Keratinocyte (primary cell): ENCODE data around the gene ID1. TPM values are rescaled to one million over a fixed set of nuclear protein-coding genes. Genes with fewer than 3 reads are reported as not detected.
"Not testable (repeated sequence)": the region's sequence is repeated elsewhere in the genome, so short reads cannot be mapped to it uniquely, and the experiment has no call there.

Source experiments
- DNase-seq: peaks from one replicate; pipeline ENCODE4 v3.0.0-alpha.2; 2011; ENCODE audit warnings: low read depth, missing footprints, low spot score
- FAIRE-seq: peaks from 2 replicates; lab custom pipeline; 2011; peaks lifted over from hg19 to GRCh38; lab: Jason Lieb, UNC
- H2AFZ ChIP-seq: 2 replicates; pipeline ENCODE4 v1.6.0; 2012; ENCODE audit warnings: low read length, control low read depth, inconsistent platforms; ENCODE audit not compliant: control insufficient read depth
- H3K27ac ChIP-seq: 2 replicates; pipeline ENCODE4 v1.5.1; 2011; ENCODE audit warnings: low read length; ENCODE audit not compliant: control insufficient read depth, insufficient read depth
- H3K27me3 ChIP-seq: 3 replicates; pipeline ENCODE4 v1.6.0; 2011; ENCODE audit warnings: low read length; ENCODE audit not compliant: control insufficient read depth, insufficient read depth; ENCODE audit errors: extremely low read depth
- H3K36me3 ChIP-seq, 2 experiments: 2 replicates in 1 of 2; 3 replicates in 1 of 2; pipeline ENCODE4 v1.5.1; 2011; ENCODE audit warnings: low read length in 2 of 2, mild to moderate bottlenecking in 1 of 2; ENCODE audit not compliant: control insufficient read depth in 2 of 2, insufficient read depth in 2 of 2; ENCODE audit errors: extremely low read depth in 1 of 2
- H3K4me1 ChIP-seq: 3 replicates; pipeline ENCODE4 v1.5.1; 2011; ENCODE audit warnings: low read length; ENCODE audit not compliant: control insufficient read depth, insufficient read depth; ENCODE audit errors: extremely low read depth
- H3K4me2 ChIP-seq: 3 replicates; pipeline ENCODE4 v1.6.0; 2011; ENCODE audit warnings: low read depth, low read length; ENCODE audit not compliant: control insufficient read depth, insufficient read depth; ENCODE audit errors: extremely low read depth
- H3K4me3 ChIP-seq, 3 experiments: fragments of 200-600 bp in 1 of 3; sonication (generic) in 1 of 3; 2 replicates in 2 of 3; 3 replicates in 1 of 3; pipeline ENCODE4 v1.5.1; 2011 to 2016; ENCODE audit warnings: low read length in 3 of 3, mild to moderate bottlenecking in 3 of 3, control low read depth in 2 of 3, inconsistent platforms in 1 of 3, low read depth in 1 of 3, mixed read lengths in 1 of 3, mixed run types in 1 of 3, moderate library complexity in 1 of 3; ENCODE audit not compliant: control insufficient read depth in 2 of 3, insufficient read depth in 2 of 3; ENCODE audit errors: extremely low read depth in 1 of 3
- H3K79me2 ChIP-seq: 2 replicates; pipeline ENCODE4 v1.6.0; 2012; ENCODE audit warnings: low read length; ENCODE audit not compliant: control insufficient read depth, insufficient read depth
- H3K9ac ChIP-seq: 3 replicates; pipeline ENCODE4 v1.6.0; 2011; ENCODE audit warnings: low read length; ENCODE audit not compliant: control insufficient read depth, insufficient read depth; ENCODE audit errors: extremely low read depth
- H3K9me1 ChIP-seq: 3 replicates; pipeline ENCODE4 v1.6.0; 2011; ENCODE audit warnings: low read length; ENCODE audit not compliant: control insufficient read depth, insufficient read depth; ENCODE audit errors: extremely low read depth
- H3K9me3 ChIP-seq: 2 replicates; pipeline ENCODE4 v1.5.1; 2012; ENCODE audit warnings: low read depth, low read length; ENCODE audit not compliant: control insufficient read depth
- H4K20me1 ChIP-seq: 3 replicates; pipeline ENCODE4 v1.6.0; 2011; ENCODE audit warnings: low read length; ENCODE audit not compliant: control insufficient read depth, insufficient read depth; ENCODE audit errors: extremely low read depth
- CTCF ChIP-seq, 3 experiments: IDR thresholded peaks in 1 of 3; conservative IDR thresholded peaks in 1 of 3; optimal IDR thresholded peaks in 1 of 3; 2 replicates in 2 of 3; 3 replicates in 1 of 3; pipeline versions ENCODE3 to v1.5.1; 2011; ENCODE audit warnings: low read length in 3 of 3, mild to moderate bottlenecking in 3 of 3, moderate library complexity in 2 of 3, control low read depth in 1 of 3, inconsistent platforms in 1 of 3; ENCODE audit not compliant: insufficient read depth in 2 of 3; ENCODE audit errors: extremely low read depth in 1 of 3
- EZH2 ChIP-seq: IDR thresholded peaks from one replicate; pipeline ENCODE4 v1.6.1; 2012; ENCODE audit warnings: inconsistent platforms, mild to moderate bottlenecking, low read length, moderate library complexity
- dilution Hi-C: fragments of 300-500 bp; cut with MboI; formaldehyde crosslinking; loops from one replicate; pipeline ENCODE4 v1.7.0; 2020; ENCODE audit warnings: low sequenced_read_pairs; ENCODE audit not compliant: extremely low pct_ligation_motif_present
- polyA plus RNA-seq, 5 experiments: library from polyadenylated mRNA; depleted of rRNA in 3 of 5; stranded (reverse) in 3 of 5; stranded (forward) in 1 of 5; unstranded in 1 of 5; fragments of >200 nt; gene quantifications; 1 replicate in 1 of 5; 2 replicates in 3 of 5; 3 replicates in 1 of 5; pipeline versions ENCODE4 v1.2.1 to v1.2.3, GENCODE V29; 2011 to 2012; ENCODE audit warnings: missing spikeins in 2 of 5, low read depth in 1 of 5, low replicate concordance in 1 of 5

ID1 gene
- polyA plus RNA-seq, 1 donor (not counting 4 experiments of a cell fraction or from before 2014, with no cell fraction given) = 24.4 TPM

- FAIRE-seq (no peak), DNase-seq (peak; percentile 92)
- H3K79me2 ChIP-seq = no peaks in the 10 kb centered on the region
- H2AFZ ChIP-seq = peak overlapping the region; percentile 65
- H3K4me2 ChIP-seq = peak overlapping the region; percentile 77
- dilution Hi-C loops = no loop called here
- no peaks in the 10 kb centered on the region for H3K27me3 ChIP-seq
- H3K4me3 ChIP-seq = peak overlapping the region; percentile 49 to 76 (median 52)
- no peaks in the 10 kb centered on the region for H3K9me3 ChIP-seq
- H3K9ac ChIP-seq = peak overlapping the region; percentile 75
- no peak for TF ChIP-seq EZH2
- peaks cover 22% of the 10 kb centered on the region for H3K4me1 ChIP-seq
- H4K20me1 ChIP-seq = no peaks in the 10 kb centered on the region
- no peaks in the 10 kb centered on the region for H3K9me1 ChIP-seq
- peaks cover 1 to 7% of the 10 kb centered on the region in 2 experiments for H3K36me3 ChIP-seq
- H3K27ac ChIP-seq = peak overlapping the region; percentile 94
These were observed 32.2 kb upstream of the ID1 start for GRCh38 chr20:31572701-31573554.

GRCh38 chr20:31573555-31574321 lies 31.4 kb upstream of the ID1 start:
- Histone ChIP-seq H3K27me3 (no peaks in the 10 kb centered on the region), H2AFZ (peak overlapping the region; percentile 2), H3K79me2 (no peaks in the 10 kb centered on the region), H3K9ac (peak overlapping the region; percentile 75), H3K9me1 (no peaks in the 10 kb centered on the region), H3K36me3 (peaks cover 1 to 7% of the 10 kb centered on the region in 2 experiments), H4K20me1 (no peaks in the 10 kb centered on the region), H3K9me3 (no peaks in the 10 kb centered on the region), H3K27ac (peak overlapping the region; percentile 70), H3K4me2 (peak overlapping the region; percentile 65), H3K4me3 (peak overlapping the region; percentile 49 to 76 (median 52)), H3K4me1 (peaks cover 14% of the 10 kb centered on the region)
- dilution Hi-C loops = no loop called here
- no peak for TF ChIP-seq CTCF (optimal IDR thresholded peaks at IDR 0.05 in 1 of 3, IDR thresholded peaks at IDR 0.05 in 1 of 3, conservative IDR thresholded peaks at IDR 0.05 in 1 of 3; ENCODE audit: extremely low read depth in 1 of 3, insufficient read depth in 2 of 3, low read length in 3 of 3)
- no peak for TF ChIP-seq EZH2
- DNase-seq (no peak), FAIRE-seq (no peak)

- H3K27me3 ChIP-seq, H3K27ac ChIP-seq, FAIRE-seq, DNase-seq, H2AFZ ChIP-seq, H4K20me1 ChIP-seq, dilution Hi-C loops, H3K9me3 ChIP-seq, H3K4me3 ChIP-seq, H3K79me2 ChIP-seq, H3K9me1 ChIP-seq, H3K4me2 ChIP-seq, H3K9ac ChIP-seq, H3K36me3 ChIP-seq: not testable (repeated sequence)
- H3K4me1 ChIP-seq = peaks cover 13% of the 10 kb centered on the region
These were observed 30.1 kb upstream of the ID1 start for GRCh38 chr20:31574986-31575385.
